Measurements from ENCODE around the gene ZC3HAV1L. TPM values are rescaled to one million over a fixed set of nuclear protein-coding genes. Genes with fewer than 3 reads are reported as not detected.

The ZC3HAV1L gene
- polyA plus RNA-seq, 3 donors = 17.3 to 32.9 (median 29.2) TPM

Other genes with a start within 250 kb of the ZC3HAV1L start
- 10 to 100 TPM; 29.3 to 52.0 (median 45.9) TPM for gene TMEM213, start 238.0 kb downstream of the ZC3HAV1L start, polyA plus RNA-seq (ENCODE audit: insufficient read length in 3 of 3)
- gene ATP6V0A4, start 237.8 kb downstream of the ZC3HAV1L start, polyA plus RNA-seq (ENCODE audit: insufficient read length in 3 of 3) = 10 to 100 TPM; 55.1 to 76.8 (median 56.9) TPM
- 10 to 100 TPM; 14.1 to 15.2 (median 14.2) TPM for gene KIAA1549, start 54.7 kb downstream of the ZC3HAV1L start, polyA plus RNA-seq (ENCODE audit: insufficient read length in 3 of 3)
- gene ZC3HAV1, start 73.7 kb upstream of the ZC3HAV1L start, polyA plus RNA-seq (ENCODE audit: insufficient read length in 3 of 3) = 10 to 100 TPM; 17.2 to 25.0 (median 19.1) TPM
- gene UBN2, start 195.2 kb upstream of the ZC3HAV1L start, polyA plus RNA-seq (ENCODE audit: insufficient read length in 3 of 3) = 10 to 100 TPM; 11.9 to 24.9 (median 24.1) TPM